DMS 273 treated with DMSO at 0.1 percent for 48 hours (cell line): Measurements from ENCODE around the gene TRIL.
A peak's percentile ranks its signal among the peaks of the same experiment; 100 is the strongest.

Source experiments
- DNase-seq: peaks from one replicate; lab custom pipeline; 2025; lab: John Stamatoyannopoulos, UW

Gene TRIL

DNA sequence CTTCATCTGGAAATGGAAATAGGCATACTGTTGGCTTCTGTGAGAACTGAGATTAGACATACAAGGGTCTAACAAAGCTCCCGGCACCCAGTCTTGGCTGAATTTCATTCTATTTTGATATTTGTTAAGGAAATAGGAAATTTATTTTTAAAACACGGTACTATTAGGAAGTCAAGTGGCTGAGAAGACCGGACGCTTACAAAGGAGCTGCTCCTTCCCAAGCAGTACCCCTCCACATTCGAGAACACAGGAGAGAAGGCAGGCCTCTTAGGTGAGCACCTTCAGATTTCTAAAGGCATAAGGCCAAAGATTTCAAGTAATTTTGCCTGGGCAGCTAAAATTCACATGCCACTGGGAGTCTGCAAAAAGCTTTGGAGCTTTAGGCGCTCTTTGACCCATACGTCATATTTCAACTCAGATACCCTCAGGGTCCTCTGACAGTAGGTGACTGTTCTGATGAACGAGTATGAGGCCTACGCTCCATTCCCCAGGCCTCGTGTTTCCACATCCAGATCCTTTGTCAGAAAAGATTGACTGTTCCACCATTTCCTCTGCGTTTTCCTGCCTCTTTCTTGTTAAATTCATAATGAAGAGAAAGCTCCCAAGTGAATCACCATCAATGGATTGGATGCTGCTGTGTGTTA, 17.3 kb downstream of the TRIL start:
- no peak for DNase-seq

DNA sequence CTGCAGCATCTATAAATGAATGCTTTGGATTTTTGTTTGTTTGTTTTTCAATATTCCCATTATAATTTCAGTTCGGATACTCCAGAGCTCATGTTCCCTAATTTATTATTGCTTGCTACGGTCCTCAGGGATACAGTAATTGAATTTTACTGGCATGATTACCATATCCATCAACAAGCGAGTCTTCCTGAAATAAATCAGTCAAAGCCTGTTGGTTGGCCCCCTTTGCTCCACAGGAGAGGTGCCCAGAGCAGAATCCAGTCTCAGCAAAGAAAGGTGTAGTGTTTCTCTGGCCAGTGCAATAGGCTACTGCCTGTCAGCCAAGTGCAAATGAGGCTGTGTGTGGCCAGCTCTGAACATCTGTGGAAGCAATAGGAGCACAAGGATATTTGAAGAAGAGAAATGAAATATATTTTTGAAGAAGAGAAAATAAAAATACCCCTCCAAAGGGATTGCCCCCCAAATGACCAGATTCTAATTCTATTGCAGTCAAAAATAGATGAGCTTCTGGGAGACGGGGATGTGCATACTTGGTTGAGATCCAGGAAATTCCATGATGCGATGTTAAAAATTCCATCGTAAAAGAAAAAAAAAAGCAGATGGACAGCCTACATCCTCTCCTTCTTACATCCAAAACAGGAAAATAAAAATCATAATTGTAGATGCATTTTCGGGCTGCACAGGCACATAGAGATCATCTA, 18.1 kb downstream of the TRIL start:
- DNase-seq, result no peak

DNA sequence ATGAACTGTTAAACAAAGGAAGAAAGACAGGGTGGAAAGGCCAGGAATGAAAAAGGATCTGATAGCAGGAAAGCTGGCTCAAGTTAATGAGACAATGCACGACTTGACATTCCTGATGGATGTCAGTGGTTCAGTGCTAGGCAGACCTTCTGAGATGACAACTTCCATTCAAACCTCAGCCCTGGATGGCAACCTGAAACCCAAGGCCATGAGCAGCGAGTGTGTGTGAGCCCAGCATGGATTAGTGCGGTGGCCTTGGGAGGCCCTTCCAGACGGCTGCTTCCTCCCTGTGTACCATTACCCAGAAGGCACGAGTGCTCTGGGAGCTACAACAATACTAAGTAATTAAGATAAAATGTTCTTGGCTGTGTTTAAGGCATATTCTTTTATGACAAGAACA, 18.8 kb downstream of the TRIL start:
- no peak for DNase-seq

DNA sequence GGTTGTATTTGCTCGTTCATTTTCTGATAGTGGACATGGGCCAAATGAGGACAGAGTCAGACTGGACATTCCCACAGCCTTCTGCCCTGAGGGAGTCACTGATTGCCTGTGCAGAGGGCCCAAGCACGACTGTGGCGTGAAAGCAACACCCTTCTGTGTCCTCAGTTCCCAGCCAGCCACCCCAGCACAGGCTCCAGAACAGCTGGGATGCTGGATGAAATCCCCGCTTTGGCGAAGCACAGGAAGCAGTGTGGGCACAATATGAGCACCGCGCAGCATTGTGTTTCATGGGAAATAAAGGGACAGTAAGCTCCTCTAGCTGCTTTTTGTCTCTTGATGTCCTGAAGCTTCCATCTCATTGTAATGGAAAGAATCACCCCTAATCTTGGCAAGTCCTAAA, 20.5 kb downstream of the TRIL start:
- no peak for DNase-seq

DNA sequence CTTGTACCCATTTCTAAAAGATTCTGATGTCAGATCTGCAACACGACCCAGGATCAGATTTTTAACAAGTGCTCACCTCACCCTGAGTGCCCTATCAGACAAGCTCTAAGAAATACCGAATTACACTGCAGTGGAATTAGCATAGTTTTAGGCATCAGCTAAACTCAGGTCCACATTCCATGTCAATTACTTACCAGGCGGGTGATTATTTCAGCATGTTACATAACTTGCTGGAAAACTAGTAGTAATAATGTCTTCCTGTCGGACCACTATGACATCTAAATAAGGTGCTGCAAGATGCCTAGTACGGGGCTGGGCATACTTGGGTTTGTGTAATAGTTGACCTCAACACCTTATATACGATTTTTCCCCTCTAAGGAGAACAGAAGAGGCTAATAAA, 21.0 kb downstream of the TRIL start:
- DNase-seq, result no peak

DNA sequence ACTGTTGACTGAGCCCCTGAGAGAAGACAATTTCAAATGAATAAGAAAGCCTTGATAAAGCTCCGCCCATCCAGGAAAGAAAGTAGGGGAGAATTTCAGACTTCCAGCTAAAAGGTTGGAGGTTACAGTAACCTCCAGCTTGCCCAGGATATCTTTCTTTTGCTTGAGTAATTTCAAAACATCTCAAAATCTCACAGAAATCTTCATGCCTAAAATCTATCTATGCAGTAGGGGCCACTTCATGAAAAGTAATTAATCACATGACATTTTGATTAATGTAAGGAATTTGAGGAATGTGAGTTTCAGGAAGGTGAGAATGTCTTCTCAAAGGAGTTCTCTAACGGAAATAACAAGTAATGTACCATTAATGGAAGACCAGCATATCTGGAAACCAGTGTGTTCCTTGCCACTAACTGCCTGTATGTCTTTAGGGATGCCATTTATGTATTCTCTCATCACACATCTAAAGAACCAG, 24.2 kb downstream of the TRIL start:
- DNase-seq, result no peak

DNA sequence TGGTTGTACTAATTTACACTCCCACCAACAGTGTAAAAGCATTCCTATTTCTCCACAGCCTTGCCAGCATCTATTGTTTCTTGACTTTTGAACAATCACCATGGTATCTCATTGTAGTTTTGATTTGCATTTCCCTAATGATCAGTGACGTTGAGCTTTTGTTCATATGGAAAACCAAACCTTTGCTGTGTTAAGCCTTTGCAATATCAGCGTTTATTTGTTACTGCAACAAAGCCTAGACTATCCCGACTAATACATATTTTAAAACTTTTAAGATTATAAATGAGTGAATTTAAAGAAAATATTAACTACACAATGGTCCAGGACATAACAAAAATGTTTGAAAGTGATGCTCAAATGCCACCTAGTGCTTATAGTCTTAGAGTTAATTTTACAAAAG, 26.6 kb downstream of the TRIL start:
- no peak for DNase-seq

DNA sequence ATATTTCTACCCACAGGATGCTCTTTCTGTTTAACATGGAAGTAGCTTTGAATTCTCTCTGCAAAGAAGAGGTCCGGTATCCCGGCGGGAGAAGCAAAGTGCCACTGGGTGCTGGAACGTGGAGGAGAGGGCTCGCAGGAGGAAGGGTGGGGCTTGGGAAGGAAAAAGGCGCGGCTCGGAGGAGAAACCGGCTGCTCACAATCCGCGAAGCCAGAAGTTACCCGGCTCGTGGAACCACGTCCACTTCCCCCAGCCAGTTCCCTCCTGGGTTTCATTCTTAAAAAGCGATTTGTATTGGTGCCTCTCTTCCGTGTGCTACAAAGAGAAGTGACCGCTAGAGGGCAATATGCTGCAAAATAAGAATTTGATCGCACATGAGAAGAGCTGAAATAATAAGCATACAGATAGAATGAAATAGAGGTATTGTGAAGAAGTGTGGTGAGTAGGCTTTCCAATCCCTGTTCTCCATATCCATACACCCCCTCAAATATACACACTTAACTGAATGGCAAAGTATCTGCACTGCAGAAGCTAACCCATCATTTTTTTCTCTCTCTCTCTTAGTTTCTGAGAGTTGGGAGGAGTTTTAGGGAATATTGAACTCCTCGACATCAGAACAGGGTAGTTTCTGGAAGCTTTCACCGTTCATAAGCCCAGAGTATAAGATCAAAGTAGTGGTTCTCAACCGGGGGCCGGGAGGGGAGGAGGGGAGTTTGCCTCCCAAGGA, 31.1 kb downstream of the TRIL start:
- peak; percentile 97 for DNase-seq

DNA sequence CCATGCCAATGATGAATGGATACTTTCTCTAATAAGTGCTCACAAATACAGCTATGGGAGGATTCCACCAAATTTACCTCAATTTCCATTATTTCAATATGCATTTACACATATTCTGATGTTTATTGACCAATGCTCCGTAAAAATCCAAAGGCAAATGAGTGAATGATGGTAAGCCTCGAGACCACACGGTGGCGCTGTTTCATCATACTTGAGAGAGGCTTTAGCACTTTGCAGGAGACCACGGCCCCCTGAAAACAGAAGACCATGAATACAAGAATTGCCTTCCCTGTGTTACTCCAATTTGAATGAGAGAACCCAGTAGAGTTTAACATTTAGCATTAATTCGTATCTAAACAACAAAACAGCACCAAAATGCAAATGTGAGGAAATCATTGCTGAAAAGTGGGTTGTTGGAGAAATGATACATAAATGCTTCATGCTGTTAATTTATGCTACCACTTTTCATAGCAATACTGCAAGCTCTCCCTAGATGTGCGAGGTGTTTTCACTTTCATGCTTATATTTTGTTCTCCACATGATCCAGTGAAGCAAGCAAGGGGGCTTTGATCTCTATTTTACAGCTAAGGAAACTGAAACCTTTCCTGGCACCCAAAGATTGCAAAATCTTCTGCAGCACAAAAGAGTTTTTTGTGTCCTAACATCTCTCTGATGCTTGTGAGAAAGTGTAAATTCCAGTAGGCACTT, 35.4 kb downstream of the TRIL start:
- peak; percentile 69 for DNase-seq

DNA sequence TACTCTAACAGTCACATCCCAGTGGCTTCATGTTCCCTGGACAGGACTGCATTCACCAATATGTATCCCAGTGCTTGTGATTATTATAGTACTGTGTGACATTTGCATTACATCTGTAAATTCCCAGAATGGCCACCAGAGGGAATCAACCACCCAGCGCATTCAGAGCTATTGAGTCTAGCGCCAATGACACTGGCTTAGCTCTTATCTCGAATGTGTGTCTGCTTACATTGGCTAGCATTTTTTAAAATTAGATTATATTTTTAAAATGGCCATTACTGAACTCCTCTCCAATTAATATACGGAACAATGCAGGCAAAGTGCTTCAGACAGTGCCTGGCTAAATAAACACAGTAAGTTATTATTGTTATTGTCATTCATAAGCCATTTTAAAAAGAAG, 36.3 kb downstream of the TRIL start:
- DNase-seq, result peak; percentile 40

DNA sequence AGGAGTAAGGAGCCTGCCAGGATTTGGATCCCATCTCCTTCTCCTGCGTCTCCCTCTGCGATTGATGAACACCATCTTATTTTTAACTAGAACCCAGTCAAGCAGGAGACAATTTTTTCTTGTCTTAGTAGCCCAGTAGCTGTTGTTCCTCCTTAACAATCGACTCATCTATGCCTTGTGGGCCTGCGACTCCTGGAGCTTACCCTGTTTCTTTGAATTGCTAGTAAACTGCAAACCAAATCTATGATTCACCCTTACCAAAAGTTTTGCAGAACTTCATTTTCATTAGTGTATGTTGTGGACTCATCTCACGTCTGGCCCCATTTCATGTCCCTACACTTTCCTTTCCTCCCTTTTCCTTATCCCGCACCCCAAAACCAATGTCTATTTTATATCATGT, 37.7 kb downstream of the TRIL start:
- no peak for DNase-seq

DNA sequence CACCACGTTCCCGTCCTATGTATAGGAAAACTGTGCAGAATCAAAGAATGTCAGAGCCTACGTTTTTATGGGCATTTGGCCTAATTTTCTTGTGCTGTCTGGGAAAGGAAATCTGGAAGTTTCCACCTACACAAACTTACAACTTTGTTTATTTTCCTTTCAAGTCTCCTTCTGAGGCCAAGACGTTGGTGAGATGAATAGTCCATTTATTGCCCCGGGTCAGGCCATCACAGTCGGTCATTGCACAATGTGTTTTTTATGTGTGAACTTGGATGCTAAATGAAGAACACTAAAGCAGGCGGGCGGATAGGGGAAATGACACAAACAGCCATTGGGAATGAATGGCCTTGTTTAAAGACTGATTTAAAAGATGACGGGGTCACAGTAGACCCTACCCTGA, 38.6 kb downstream of the TRIL start:
- no peak for DNase-seq

DNA sequence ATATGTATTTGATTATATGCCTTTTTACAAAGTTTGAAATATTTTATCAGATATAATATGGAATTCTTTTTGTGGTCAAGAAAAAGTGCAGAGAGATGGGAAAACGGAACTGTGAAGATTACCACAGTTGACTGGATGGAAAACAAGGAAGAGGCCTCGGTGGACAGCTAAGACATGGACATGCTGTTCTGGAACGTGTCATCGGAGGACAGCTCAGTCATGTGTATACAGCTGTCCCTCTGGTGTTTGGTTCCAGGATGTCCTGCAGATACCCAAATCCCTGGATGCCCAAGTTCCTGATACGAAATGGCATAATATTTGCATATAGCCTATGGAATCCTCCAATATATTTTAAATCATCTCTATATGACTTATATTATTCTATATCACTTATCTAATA, 49.4 kb downstream of the TRIL start:
- no peak for DNase-seq

DNA sequence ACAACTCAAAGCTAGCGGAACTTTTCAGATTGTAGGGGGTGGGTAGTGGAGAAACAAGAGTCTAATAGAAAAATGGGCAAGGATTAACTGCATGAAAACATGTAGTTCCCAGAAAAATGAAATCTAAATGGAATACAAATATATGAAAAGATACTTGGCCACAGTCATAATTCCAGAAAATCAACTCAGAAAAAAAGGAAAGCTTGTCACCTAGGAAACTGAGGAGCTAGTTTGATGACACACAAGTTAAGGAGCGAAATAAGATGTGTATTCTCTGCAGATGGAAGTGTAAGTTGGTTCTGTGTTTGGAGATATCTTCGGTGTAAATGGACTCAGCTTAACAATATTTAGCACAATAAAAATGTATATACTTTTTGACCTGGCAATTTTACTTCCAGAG, 52.7 kb downstream of the TRIL start:
- DNase-seq, result no peak

DNA sequence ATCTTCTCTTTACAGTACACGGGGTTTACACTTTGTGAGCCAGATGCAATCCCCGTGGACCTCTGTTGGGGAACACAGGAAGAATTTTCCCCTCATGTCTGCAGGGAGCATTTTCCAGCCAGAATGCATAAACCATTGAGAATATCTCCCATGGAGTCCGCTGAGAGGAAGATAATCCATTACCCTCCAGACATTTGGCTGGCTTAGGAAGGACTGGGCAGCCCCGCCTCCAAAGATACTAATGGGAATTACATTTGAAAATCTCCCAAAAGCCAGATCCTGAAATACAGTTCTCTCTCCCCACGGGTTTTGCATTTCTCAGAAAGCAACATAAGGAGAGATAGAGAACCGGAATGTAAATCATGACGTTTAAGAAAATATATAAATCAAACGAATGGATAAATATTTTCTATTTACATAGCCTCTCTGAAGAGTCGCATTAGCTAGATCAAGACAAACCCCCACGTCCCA, 53.5 kb downstream of the TRIL start:
- DNase-seq, result no peak

DNA sequence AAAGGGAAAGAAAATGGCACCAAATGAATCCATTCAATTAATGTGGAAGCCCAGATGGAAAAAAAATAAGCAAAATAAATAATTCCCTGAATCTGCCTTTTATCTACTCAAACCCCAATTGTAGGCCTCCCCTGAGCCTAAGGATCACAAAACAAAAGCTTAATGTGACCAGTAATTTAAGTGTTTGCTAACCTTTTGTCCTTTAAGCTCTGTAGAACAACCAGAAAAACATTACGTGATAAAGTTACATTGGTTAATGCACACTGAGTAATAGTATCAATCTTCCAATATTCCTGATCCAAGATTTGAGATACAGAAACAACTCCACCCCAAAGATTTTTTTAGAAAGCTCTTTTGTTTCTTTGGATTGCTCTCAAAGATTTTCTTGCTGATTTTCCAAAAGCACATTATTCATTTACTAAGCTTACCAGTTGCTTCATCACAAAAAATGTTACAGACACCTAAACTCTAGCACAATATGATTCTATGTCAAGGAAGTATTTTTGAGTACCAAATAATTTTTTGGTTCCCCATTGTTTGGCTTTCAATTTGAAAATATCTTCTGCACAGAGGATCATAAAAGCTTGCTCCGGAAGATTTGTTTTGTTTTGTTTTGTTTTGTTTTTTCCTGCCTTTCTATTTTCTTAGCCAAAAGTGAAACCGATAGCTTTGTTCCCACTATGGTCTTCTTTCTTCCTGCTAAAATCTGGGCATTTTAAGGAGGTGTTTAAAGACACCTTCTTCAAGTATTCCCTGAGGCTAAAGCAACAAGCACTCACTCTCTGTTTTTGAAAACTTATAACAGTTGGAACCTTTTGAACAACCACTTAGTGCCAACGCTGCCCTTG, 54.2 kb downstream of the TRIL start:
- no peak for DNase-seq
